ENCODE results near the gene HNRNPU.

DNA sequence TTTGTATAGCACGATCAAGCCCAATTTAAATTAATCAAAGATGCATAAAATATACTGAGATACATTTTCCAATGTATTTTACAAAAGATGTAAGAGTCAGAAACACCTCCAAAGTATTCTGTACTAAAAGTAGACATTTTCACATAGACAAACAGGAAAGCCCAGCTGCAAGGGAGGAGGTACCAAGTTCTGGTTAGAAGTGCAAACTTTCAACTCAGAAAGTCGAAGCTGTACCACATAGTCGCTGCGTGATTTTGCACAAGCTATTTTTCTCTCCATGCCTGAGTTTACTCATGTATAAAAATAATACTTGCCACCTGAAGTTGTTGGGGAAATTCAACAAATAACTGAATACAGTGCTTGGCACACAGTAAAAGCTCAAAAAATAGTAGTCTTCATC, 5.6 kb upstream of the HNRNPU start:
- TF ChIP-seq, protein P1, sequence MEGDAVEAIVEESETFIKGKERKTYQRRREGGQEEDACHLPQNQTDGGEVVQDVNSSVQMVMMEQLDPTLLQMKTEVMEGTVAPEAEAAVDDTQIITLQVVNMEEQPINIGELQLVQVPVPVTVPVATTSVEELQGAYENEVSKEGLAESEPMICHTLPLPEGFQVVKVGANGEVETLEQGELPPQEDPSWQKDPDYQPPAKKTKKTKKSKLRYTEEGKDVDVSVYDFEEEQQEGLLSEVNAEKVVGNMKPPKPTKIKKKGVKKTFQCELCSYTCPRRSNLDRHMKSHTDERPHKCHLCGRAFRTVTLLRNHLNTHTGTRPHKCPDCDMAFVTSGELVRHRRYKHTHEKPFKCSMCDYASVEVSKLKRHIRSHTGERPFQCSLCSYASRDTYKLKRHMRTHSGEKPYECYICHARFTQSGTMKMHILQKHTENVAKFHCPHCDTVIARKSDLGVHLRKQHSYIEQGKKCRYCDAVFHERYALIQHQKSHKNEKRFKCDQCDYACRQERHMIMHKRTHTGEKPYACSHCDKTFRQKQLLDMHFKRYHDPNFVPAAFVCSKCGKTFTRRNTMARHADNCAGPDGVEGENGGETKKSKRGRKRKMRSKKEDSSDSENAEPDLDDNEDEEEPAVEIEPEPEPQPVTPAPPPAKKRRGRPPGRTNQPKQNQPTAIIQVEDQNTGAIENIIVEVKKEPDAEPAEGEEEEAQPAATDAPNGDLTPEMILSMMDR (IDR thresholded peaks at IDR 0.05) = no peak
- TF ChIP-seq SP1 (CRISPR knock-in tag; conservative IDR thresholded peaks at IDR 0.05) (no peak), ZNF263 (CRISPR knock-in tag; IDR thresholded peaks at IDR 0.05; ENCODE audit: low read depth) (no peak), CREM (CRISPR knock-in tag; IDR thresholded peaks at IDR 0.05) (no peak), ESRRA (CRISPR knock-in tag; IDR thresholded peaks at IDR 0.05; ENCODE audit: borderline replicate concordance) (no peak), ZNF232 (CRISPR knock-in tag; IDR thresholded peaks at IDR 0.05) (no peak), CREB1 (CRISPR knock-in tag; IDR thresholded peaks at IDR 0.05) (no peak)
- TF ChIP-seq, protein P2, sequence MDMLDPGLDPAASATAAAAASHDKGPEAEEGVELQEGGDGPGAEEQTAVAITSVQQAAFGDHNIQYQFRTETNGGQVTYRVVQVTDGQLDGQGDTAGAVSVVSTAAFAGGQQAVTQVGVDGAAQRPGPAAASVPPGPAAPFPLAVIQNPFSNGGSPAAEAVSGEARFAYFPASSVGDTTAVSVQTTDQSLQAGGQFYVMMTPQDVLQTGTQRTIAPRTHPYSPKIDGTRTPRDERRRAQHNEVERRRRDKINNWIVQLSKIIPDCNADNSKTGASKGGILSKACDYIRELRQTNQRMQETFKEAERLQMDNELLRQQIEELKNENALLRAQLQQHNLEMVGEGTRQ (CRISPR knock-in tag; IDR thresholded peaks at IDR 0.05) = no peak

Data from WTC11 (cell line).